ENCODE results near the gene SOX13. TPM values are rescaled to one million over a fixed set of nuclear protein-coding genes. Genes with fewer than 3 reads are reported as not detected.

SOX13 gene
- total and polyA plus RNA-seq, 8 donors: 4.1 to 42.6 (median 11.1) TPM

DNA sequence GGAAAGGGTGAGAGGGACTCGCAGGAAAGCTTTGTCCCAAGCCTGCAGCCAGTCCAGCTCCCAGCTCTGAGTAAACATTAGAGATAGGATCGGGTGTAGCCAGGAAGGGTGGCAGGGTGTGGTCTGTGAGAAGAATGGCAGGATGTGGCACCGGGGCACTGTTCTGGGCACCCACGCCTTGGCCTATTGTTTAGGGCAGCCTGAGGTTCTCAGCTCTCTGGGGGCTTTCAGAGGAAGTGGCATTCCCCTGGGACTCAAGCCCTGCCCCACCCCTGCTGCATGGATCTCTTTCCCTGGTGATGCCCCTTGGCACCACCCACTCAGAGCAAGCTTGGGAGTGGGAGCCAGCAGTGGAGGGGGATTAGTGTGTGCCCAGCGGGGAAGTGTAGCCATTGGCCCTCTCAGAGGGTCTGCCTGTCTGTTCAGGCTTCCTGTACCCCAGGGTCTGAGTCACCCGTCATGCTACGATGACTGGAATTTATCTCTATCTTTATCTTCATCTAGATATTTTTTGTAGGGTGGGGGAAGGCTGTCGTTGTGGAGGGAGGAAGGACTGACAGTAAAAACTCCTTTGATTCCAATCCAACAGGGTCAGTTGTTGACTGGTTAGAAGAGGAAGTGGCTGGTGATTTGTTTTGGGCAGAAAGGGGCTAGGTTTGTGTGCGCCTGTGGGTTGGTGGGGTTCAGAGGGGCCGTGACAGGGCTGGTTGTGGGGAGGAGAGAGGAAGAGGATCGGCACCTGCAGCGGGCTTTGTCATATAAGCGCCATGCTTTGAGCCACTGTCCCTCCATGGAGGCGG is 31.6 kb downstream of the SOX13 start:
- WGBS, 5 donors: 49 to 57% (median 53%) methylated on average over 12 to 14 of the region's 14 CpGs
- no peaks in the 10 kb centered on the region for H3K9me3 ChIP-seq
- intact Hi-C loops (cut with DNase I; ENCODE audit: low total_unique reads): no loop called here
- peak overlapping the region; percentile 36 to 72 (median 60) for H3K27ac ChIP-seq
- peaks cover 40 to 77% (median 66%) of the 10 kb centered on the region in 4 donors for H3K4me1 ChIP-seq
- DNase-seq: peak; percentile 44
- no peak for TF ChIP-seq POLR2A (IDR thresholded peaks at IDR 0.05)
- TF ChIP-seq, protein P1, sequence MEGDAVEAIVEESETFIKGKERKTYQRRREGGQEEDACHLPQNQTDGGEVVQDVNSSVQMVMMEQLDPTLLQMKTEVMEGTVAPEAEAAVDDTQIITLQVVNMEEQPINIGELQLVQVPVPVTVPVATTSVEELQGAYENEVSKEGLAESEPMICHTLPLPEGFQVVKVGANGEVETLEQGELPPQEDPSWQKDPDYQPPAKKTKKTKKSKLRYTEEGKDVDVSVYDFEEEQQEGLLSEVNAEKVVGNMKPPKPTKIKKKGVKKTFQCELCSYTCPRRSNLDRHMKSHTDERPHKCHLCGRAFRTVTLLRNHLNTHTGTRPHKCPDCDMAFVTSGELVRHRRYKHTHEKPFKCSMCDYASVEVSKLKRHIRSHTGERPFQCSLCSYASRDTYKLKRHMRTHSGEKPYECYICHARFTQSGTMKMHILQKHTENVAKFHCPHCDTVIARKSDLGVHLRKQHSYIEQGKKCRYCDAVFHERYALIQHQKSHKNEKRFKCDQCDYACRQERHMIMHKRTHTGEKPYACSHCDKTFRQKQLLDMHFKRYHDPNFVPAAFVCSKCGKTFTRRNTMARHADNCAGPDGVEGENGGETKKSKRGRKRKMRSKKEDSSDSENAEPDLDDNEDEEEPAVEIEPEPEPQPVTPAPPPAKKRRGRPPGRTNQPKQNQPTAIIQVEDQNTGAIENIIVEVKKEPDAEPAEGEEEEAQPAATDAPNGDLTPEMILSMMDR (IDR thresholded peaks at IDR 0.05): no peak
- no peak for TF ChIP-seq POLR2AphosphoS5 (IDR thresholded peaks at IDR 0.05)
- no peak for TF ChIP-seq EP300 (IDR thresholded peaks at IDR 0.05)
- no peaks in the 10 kb centered on the region for H3K36me3 ChIP-seq
- no peak overlapping the region for H3K4me3 ChIP-seq
- H3K27me3 ChIP-seq: no peaks in the 10 kb centered on the region

DNA sequence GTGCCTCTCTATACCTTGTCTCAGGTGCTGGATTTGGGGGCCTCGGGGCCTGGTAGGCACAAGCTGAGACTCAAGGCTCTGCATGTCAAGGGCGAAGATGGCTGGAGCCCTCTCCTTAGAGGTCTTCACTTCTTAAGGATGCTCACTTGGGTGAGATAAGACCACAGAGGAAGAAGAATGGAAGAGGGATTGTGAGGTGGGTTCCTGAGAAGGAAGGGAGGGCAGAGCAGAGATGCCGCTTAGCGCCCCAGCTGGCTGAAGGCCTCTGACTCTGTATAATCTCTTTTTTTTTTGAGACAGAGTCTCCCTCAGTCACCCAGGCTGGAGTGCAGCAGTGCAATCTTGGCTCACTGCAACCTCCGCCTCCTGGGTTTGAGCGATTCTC is 32.2 kb downstream of the SOX13 start:
- TF ChIP-seq, protein P1 (IDR thresholded peaks at IDR 0.05): no peak
- TF ChIP-seq EP300 (IDR thresholded peaks at IDR 0.05) (no peak), POLR2A (IDR thresholded peaks at IDR 0.05) (no peak), POLR2AphosphoS5 (IDR thresholded peaks at IDR 0.05) (no peak)
- no peak for DNase-seq
- 83 to 86% (median 85%) methylated on average over 5 to 6 of the region's 6 CpGs for WGBS, 5 donors
- Histone ChIP-seq H3K4me3 (no peak overlapping the region), H3K27me3 (no peaks in the 10 kb centered on the region), H3K4me1 (peaks cover 40 to 74% (median 66%) of the 10 kb centered on the region in 4 donors), H3K9me3 (no peaks in the 10 kb centered on the region), H3K36me3 (no peaks in the 10 kb centered on the region), H3K27ac (peak overlapping the region in 4 of 5 donors; percentile 55 to 72 (median 65))
- intact Hi-C loops (cut with DNase I; ENCODE audit: low total_unique reads): no loop called here

DNA sequence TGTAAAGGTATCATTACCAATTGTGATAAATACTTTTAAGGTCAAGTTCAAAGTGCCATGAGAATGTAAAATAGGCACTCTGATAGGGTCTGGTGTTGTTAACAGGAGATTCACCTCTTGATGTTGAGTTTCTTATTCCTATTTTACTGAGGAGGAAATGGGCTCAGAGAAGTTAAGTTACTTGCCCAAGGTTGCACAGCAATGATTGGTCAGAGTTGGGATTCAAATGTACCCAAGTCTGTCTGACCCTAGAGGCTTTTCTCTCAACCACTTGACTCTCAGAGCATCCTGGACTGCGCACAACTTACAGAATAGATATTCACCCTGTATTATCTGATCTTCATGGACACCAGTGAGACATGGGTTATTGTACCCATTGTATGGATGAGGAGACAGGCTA is 33.9 kb downstream of the SOX13 start:
- Histone ChIP-seq H3K27me3 (no peaks in the 10 kb centered on the region), H3K4me3 (no peak overlapping the region), H3K36me3 (no peaks in the 10 kb centered on the region), H3K4me1 (peaks cover 35 to 71% (median 52%) of the 10 kb centered on the region in 4 donors), H3K9me3 (no peaks in the 10 kb centered on the region), H3K27ac (peak overlapping the region in 1 of 5 donors; percentile 43)
- DNase-seq: no peak
- 94 to 100% (median 100%) methylated on average over 1 of the region's 1 CpG for WGBS, 5 donors
- intact Hi-C loops (cut with DNase I; ENCODE audit: low total_unique reads): no loop called here
- TF ChIP-seq EP300 (IDR thresholded peaks at IDR 0.05) (no peak), POLR2AphosphoS5 (IDR thresholded peaks at IDR 0.05) (no peak), POLR2A (IDR thresholded peaks at IDR 0.05) (no peak)
- TF ChIP-seq, protein P1 (IDR thresholded peaks at IDR 0.05): no peak

DNA sequence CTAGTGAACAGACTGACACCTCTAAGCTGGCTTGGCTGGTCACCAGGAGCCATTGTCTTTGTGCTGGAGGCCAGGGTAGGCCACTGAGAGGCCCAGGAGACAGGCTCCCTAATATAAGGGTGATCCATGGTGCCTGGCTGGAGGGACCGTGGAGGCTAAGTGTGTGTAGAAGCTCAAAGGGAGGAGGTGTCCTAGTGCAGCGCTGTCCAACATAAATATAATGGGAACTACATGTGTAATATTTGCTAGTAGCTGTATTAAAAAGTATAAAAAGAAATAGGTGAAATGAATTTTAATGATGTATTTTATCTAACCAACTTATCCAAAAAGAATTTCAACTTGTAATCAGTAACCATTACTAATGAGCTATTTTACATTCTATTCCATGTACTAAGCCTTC is 35.0 kb downstream of the SOX13 start:
- no peaks in the 10 kb centered on the region for H3K9me3 ChIP-seq
- intact Hi-C loops (cut with DNase I; ENCODE audit: low total_unique reads): no loop called here
- no peak overlapping the region for H3K4me3 ChIP-seq
- H3K4me1 ChIP-seq: peaks cover 24 to 65% (median 47%) of the 10 kb centered on the region in 4 donors
- H3K27me3 ChIP-seq: no peaks in the 10 kb centered on the region
- peak overlapping the region in 3 of 5 donors; percentile 1 to 43 (median 32) for H3K27ac ChIP-seq
- no peaks in the 10 kb centered on the region for H3K36me3 ChIP-seq
- no peak for DNase-seq
- 83 to 92% (median 87%) methylated on average over 2 of the region's 2 CpGs for WGBS, 5 donors
- TF ChIP-seq POLR2AphosphoS5 (IDR thresholded peaks at IDR 0.05) (no peak), EP300 (IDR thresholded peaks at IDR 0.05) (no peak), POLR2A (IDR thresholded peaks at IDR 0.05) (no peak)
- TF ChIP-seq, protein P1 (IDR thresholded peaks at IDR 0.05): no peak
